Activated CD8-positive, alpha-beta T cell treated with anti-CD3 and anti-CD28 coated beads for 36 hours (primary cell): ENCODE measurements around the gene PLCB4. TPM values are rescaled to one million over a fixed set of nuclear protein-coding genes. Genes with fewer than 3 reads are reported as not detected.

Experiments
- ATAC-seq: fragments of 200-7000 bp; cut with Tn5 transposase; one replicate; pipeline ENCODE4 v1.10.0; 2021; ENCODE audit warnings: mild to moderate bottlenecking, moderate library complexity
- CTCF ChIA-PET: fragments of 350-600 bp; sonication (Branson Sonifier 250); formaldehyde crosslinking; loops from one replicate; lab custom pipeline; 2021; ENCODE audit warnings: antibody characterized with exemption; lab: Charles Lee
- POLR2A ChIA-PET: fragments of 350-600 bp; sonication (Branson Sonifier 250); formaldehyde crosslinking; loops from one replicate; lab custom pipeline; 2021; ENCODE audit warnings: antibody characterized with exemption; lab: Charles Lee
- DNase-seq: peaks from one replicate; pipeline ENCODE4 v3.0.0-alpha.2; 2020
- H3K27ac Mint-ChIP-seq: one replicate; pipeline ENCODE4 v1.8.0; 2021; ENCODE audit warnings: mild to moderate bottlenecking, mixed read lengths
- H3K27me3 Mint-ChIP-seq: one replicate; pipeline ENCODE4 v1.8.0; 2021; ENCODE audit warnings: mixed read lengths
- H3K36me3 Mint-ChIP-seq: one replicate; pipeline ENCODE4 v1.8.0; 2021; ENCODE audit warnings: low read depth, mixed read lengths
- H3K4me1 Mint-ChIP-seq: one replicate; pipeline ENCODE4 v1.8.0; 2021; ENCODE audit warnings: low read depth, mixed read lengths
- H3K4me3 Mint-ChIP-seq: one replicate; pipeline ENCODE4 v1.8.0; 2021; ENCODE audit warnings: mild to moderate bottlenecking, moderate library complexity, mixed read lengths
- H3K9me3 Mint-ChIP-seq: one replicate; pipeline ENCODE4 v1.8.0; 2021; ENCODE audit warnings: mixed read lengths
- CTCF ChIP-seq: fragments of 200-600 bp; IDR thresholded peaks from one replicate; pipeline ENCODE4 v1.8.0; 2022; ENCODE audit warnings: antibody characterized with exemption, mild to moderate bottlenecking
- intact Hi-C: fragments of 100-400 bp; cut with micrococcal nuclease; formaldehyde crosslinking; loops from one replicate; pipeline ENCODE4 v1.10.0; 2022
- total RNA-seq, 2 experiments: library from RNA; stranded (reverse); gene quantifications; one replicate each; pipeline ENCODE4 v1.2.3, GENCODE V29; 2021

The PLCB4 gene
- total RNA-seq, 2 experiments from 2014 or later = not detected

- Mint-ChIP-seq H3K36me3 (no peaks in the 10 kb centered on the region), H3K27ac (no peak overlapping the region), H3K27me3 (no peaks in the 10 kb centered on the region), H3K4me1 (no peaks in the 10 kb centered on the region), H3K9me3 (no peaks in the 10 kb centered on the region), H3K4me3 (no peak overlapping the region)
- POLR2A ChIA-PET = no interaction called here
- CTCF ChIA-PET = no interaction called here
- ATAC-seq (no peak), DNase-seq (no peak)
- TF ChIP-seq CTCF = no peak
- intact Hi-C loops = no loop called here
Observed at GRCh38 chr20:9352739-9353138, 283.9 kb downstream of the PLCB4 start.

- Mint-ChIP-seq H3K4me1 (no peaks in the 10 kb centered on the region), H3K9me3 (no peaks in the 10 kb centered on the region), H3K36me3 (no peaks in the 10 kb centered on the region), H3K27me3 (peaks cover under 1% of the 10 kb centered on the region), H3K27ac (no peak overlapping the region), H3K4me3 (no peak overlapping the region)
- DNase-seq (no peak), ATAC-seq (no peak)
- POLR2A ChIA-PET = no interaction called here
- no peak for TF ChIP-seq CTCF
- CTCF ChIA-PET = no interaction called here
- intact Hi-C loops = no loop called here
Observed at GRCh38 chr20:9353180-9353915, 284.5 kb downstream of the PLCB4 start.

- no peak for TF ChIP-seq CTCF
- no peaks in the 10 kb centered on the region for H3K4me1 Mint-ChIP-seq
- no peak overlapping the region for H3K27ac Mint-ChIP-seq
- CTCF ChIA-PET = no interaction called here
- POLR2A ChIA-PET = no interaction called here
- DNase-seq (no peak), ATAC-seq (no peak)
- peaks cover 1% of the 10 kb centered on the region for H3K27me3 Mint-ChIP-seq
- no peaks in the 10 kb centered on the region for H3K9me3 Mint-ChIP-seq
- no peak overlapping the region for H3K4me3 Mint-ChIP-seq
- intact Hi-C loops = no loop called here
- no peaks in the 10 kb centered on the region for H3K36me3 Mint-ChIP-seq
Observed at GRCh38 chr20:9353916-9354276, 285.0 kb downstream of the PLCB4 start.

GRCh38 chr20:9354579-9354978 is 285.7 kb downstream of the PLCB4 start:
- Mint-ChIP-seq H3K9me3 (no peaks in the 10 kb centered on the region), H3K4me1 (no peaks in the 10 kb centered on the region), H3K4me3 (no peak overlapping the region), H3K27ac (no peak overlapping the region), H3K27me3 (peaks cover 1% of the 10 kb centered on the region), H3K36me3 (no peaks in the 10 kb centered on the region)
- ChIA-PET CTCF (no interaction called here), POLR2A (no interaction called here)
- no peak for DNase-seq
- intact Hi-C loops = no loop called here
- no peak for ATAC-seq
- TF ChIP-seq CTCF = no peak

GRCh38 chr20:9358001-9358400 is 289.1 kb downstream of the PLCB4 start:
- H3K27me3 Mint-ChIP-seq = peaks cover 1% of the 10 kb centered on the region
- intact Hi-C loops = no loop called here
- H3K4me1 Mint-ChIP-seq = no peaks in the 10 kb centered on the region
- POLR2A ChIA-PET = no interaction called here
- no peak for TF ChIP-seq CTCF
- no peak overlapping the region for H3K27ac Mint-ChIP-seq
- ATAC-seq (no peak), DNase-seq (no peak)
- H3K36me3 Mint-ChIP-seq = no peaks in the 10 kb centered on the region
- CTCF ChIA-PET = no interaction called here
- no peak overlapping the region for H3K4me3 Mint-ChIP-seq
- no peaks in the 10 kb centered on the region for H3K9me3 Mint-ChIP-seq
